Mesothelial cell of epicardium (in vitro differentiated cells): ENCODE measurements around the gene LHFPL5. TPM values are rescaled to one million over a fixed set of nuclear protein-coding genes. Genes with fewer than 3 reads are reported as not detected.

Experiments used
- DNase-seq, 2 experiments: peaks; one replicate each; pipeline ENCODE4 v3.0.0; 2021; ENCODE audit warnings: low spot score in 2 of 2; ENCODE audit not compliant: unreplicated experiment in 2 of 2
- H3K27ac Mint-ChIP-seq: 2 replicates; pipeline ENCODE4 v1.8.0; 2021; ENCODE audit warnings: mixed read lengths
- H3K27me3 Mint-ChIP-seq: 2 replicates; pipeline ENCODE4 v1.8.0; 2021; ENCODE audit warnings: low read depth, mixed read lengths
- H3K36me3 Mint-ChIP-seq: 2 replicates; pipeline ENCODE4 v1.8.0; 2021; ENCODE audit warnings: mixed read lengths
- H3K4me1 Mint-ChIP-seq: 2 replicates; pipeline ENCODE4 v1.8.0; 2021; ENCODE audit warnings: mixed read lengths
- H3K4me3 Mint-ChIP-seq: 2 replicates; pipeline ENCODE4 v1.8.0; 2021; ENCODE audit warnings: mild to moderate bottlenecking, moderate library complexity, mixed read lengths
- H3K9me3 Mint-ChIP-seq: 2 replicates; pipeline ENCODE4 v1.8.0; 2021; ENCODE audit warnings: mixed read lengths
- total RNA-seq: library from RNA; stranded (reverse); gene quantifications from 3 replicates; pipeline ENCODE4 v1.2.1, GENCODE V29; 2021
- TF ChIP-seq, protein P1 (sequence below): fragments of 200-600 bp; sonication (generic); IDR thresholded peaks from one replicate; pipeline ENCODE4 v1.5.0; 2021; ENCODE audit warnings: antibody characterized with exemption; ENCODE audit not compliant: unreplicated experiment

Gene LHFPL5
- total RNA-seq, result not detected in 3 replicates

DNA sequence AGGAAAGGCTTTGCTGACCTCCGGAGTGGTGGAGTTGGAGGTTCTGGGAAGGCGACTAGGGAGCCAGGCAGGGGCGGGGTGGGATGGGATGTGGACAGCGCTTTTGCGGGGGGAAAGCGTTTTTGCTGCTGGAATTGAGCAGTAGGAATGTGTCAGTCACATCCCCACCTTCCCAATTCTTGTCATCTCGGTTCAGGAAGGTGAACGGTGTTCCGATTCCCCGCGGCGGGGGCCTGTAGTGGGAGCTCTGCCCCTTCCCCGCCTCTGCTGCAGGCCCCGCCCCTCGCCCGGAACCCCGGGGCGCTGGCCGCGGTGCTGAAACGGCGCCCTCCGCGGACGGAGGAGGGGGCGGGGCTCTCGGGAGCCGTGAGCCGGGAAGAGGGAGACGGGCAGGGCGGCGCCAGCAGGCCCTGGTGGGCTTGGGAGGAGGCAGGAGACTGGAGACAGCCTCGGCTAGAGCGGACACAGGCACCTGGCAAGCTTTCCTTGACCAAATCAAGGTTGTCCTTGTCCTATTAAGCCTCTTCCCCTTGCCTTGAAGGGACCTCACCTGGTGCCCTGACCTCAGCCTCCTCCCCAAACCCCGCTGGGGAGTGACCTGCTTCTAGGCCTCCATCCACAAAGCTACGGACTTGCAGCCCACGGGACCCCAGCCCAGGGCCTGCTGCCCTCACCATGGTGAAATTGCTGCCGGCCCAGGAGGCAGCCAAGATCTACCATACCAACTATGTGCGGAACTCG, at the start of gene LHFPL5:
Gene LHFPL5, plus strand, starts transcription at position 357 of the 741 bp plus-strand sequence. Its CDS starts 319 bp downstream, at position 676.
- H3K4me3 Mint-ChIP-seq, result peak within 1 kb of the TSS; percentile 53
- DNase-seq, result peak; percentile 78 to 87
- no peaks in the 10 kb centered on the region for H3K4me1 Mint-ChIP-seq
- no peak within 1 kb of the TSS for H3K27ac Mint-ChIP-seq
- H3K9me3 Mint-ChIP-seq, result no peaks in the 10 kb centered on the region
- TF ChIP-seq, protein P1, sequence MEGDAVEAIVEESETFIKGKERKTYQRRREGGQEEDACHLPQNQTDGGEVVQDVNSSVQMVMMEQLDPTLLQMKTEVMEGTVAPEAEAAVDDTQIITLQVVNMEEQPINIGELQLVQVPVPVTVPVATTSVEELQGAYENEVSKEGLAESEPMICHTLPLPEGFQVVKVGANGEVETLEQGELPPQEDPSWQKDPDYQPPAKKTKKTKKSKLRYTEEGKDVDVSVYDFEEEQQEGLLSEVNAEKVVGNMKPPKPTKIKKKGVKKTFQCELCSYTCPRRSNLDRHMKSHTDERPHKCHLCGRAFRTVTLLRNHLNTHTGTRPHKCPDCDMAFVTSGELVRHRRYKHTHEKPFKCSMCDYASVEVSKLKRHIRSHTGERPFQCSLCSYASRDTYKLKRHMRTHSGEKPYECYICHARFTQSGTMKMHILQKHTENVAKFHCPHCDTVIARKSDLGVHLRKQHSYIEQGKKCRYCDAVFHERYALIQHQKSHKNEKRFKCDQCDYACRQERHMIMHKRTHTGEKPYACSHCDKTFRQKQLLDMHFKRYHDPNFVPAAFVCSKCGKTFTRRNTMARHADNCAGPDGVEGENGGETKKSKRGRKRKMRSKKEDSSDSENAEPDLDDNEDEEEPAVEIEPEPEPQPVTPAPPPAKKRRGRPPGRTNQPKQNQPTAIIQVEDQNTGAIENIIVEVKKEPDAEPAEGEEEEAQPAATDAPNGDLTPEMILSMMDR, result no peak
- no peaks in the 10 kb centered on the region for H3K36me3 Mint-ChIP-seq
- peaks cover 10% of the 10 kb centered on the region for H3K27me3 Mint-ChIP-seq

DNA sequence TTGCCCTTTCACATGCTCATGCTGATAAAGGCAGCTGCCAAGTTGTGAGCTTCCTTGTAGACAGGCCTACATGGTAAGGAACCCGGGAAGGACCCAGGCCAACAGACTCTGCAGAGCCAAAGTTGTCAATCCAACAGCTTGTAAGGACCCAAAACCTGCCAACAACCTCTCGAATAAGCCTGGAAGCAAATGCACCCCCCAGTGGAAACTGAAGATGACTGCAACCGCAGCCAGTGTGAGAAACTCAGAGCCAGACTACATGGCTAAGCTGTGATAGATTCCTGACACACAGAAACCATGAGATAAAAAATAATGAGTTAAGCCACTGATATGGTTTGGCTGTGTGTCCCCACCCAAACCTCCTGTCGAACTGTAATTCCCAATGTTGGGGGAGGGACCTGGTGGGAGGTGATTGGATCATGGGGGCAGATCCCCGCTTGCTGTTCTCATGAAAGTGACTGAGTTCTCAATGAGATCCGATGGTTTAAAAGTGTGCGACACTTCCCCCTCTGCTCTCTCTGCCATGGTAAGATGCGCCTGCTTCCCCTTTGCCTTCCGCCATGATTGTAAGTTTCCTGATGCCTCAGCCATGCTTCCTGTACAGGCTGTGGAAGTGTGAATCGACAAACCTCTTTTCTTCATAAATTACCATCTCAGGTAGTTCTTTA, 47.6 kb upstream of the LHFPL5 start:
- H3K36me3 Mint-ChIP-seq, result no peaks in the 10 kb centered on the region
- TF ChIP-seq, protein P1, result no peak
- no peak overlapping the region for H3K27ac Mint-ChIP-seq
- DNase-seq, result no peak
- H3K9me3 Mint-ChIP-seq, result no peaks in the 10 kb centered on the region
- H3K4me1 Mint-ChIP-seq, result peaks cover 1% of the 10 kb centered on the region
- peaks cover 17% of the 10 kb centered on the region for H3K27me3 Mint-ChIP-seq
- H3K4me3 Mint-ChIP-seq, result no peak overlapping the region

DNA sequence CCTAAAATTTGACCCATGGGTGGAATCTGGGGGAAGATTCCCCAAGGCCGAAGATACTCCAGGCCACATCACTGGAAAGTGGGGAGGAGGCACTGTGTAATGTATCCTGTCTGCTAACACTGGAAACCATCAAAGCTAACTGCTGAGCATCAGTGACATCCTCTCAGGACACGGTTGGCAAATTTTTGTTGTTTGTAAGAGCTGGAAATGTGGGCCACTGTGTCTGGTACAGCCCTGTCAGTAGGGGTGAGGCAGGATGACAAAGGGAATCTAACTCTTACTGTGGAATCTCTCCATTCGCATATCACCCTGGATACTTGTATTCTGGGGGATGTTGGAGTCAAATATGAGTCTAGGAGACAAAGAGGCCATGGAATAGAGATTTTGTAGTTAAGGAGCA, 45.7 kb upstream of the LHFPL5 start:
- DNase-seq, result no peak
- Mint-ChIP-seq H3K27ac (no peak overlapping the region), H3K9me3 (no peaks in the 10 kb centered on the region), H3K27me3 (peaks cover 35% of the 10 kb centered on the region), H3K4me1 (peaks cover 11% of the 10 kb centered on the region), H3K36me3 (no peaks in the 10 kb centered on the region), H3K4me3 (no peak overlapping the region)
- TF ChIP-seq, protein P1, result no peak

DNA sequence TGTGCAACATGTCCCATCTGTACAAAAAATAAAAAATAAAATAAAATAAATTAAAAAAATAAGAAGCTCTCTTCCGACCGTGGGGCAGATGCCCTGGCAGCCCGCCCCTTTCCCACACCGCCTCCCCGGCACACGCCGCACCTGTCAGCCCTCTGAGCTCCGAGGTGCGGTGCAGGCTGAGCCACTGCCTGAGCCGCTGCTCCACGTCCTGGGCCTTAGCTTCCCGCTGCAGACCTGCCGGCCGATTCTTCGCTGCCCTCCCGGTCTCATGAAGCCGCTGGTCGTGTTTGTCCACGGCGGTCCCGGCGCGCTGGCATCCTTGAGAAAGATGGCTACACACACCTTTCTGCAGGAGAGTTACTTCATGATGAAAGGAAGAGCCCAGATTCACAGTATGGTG, 39.4 kb upstream of the LHFPL5 start:
- DNase-seq, result no peak
- peaks cover 11% of the 10 kb centered on the region for H3K4me1 Mint-ChIP-seq
- no peak overlapping the region for H3K4me3 Mint-ChIP-seq
- TF ChIP-seq, protein P1, result no peak
- H3K27me3 Mint-ChIP-seq, result peaks cover 53% of the 10 kb centered on the region
- H3K36me3 Mint-ChIP-seq, result no peaks in the 10 kb centered on the region
- no peaks in the 10 kb centered on the region for H3K9me3 Mint-ChIP-seq
- no peak overlapping the region for H3K27ac Mint-ChIP-seq

DNA sequence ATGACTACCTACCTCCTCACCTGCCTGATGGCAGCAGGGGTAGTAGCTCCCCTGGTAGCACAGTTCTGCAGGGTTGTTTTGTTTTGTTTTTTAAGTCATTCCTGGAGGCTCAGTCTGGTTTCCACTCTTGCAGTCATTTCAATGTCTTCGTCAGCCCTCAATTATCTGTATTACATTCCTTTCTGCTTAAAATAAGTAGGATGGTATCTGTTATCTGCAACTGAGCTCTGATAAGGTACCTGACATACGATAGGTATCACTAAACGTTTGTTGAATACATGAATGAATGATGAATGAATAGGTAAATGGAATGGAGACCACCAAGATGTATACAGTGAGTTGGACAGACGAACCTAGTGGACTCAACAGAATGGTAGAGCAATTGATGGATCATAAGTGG, 35.9 kb upstream of the LHFPL5 start:
- Mint-ChIP-seq H3K27ac (no peak overlapping the region), H3K4me3 (no peak overlapping the region), H3K9me3 (no peaks in the 10 kb centered on the region), H3K36me3 (no peaks in the 10 kb centered on the region), H3K27me3 (peaks cover 27% of the 10 kb centered on the region), H3K4me1 (peaks cover 3% of the 10 kb centered on the region)
- TF ChIP-seq, protein P1, result no peak
- DNase-seq, result no peak
